Occipital lobe (tissue), 2 donors: ENCODE results near the gene FOXP1. TPM values are rescaled to one million over a fixed set of nuclear protein-coding genes. Genes with fewer than 3 reads are reported as not detected.

Source experiments
- DNase-seq: peaks from one replicate; lab custom pipeline; 2025; lab: John Stamatoyannopoulos, UW
- total RNA-seq: library from RNA; depleted of rRNA; stranded (reverse); fragments of >200 nt; gene quantifications from one replicate; pipeline ENCODE4 v1.2.3, GENCODE V29; 2014

The FOXP1 gene
- total RNA-seq, 1 donor from 2014 or later = 168 TPM

DNA sequence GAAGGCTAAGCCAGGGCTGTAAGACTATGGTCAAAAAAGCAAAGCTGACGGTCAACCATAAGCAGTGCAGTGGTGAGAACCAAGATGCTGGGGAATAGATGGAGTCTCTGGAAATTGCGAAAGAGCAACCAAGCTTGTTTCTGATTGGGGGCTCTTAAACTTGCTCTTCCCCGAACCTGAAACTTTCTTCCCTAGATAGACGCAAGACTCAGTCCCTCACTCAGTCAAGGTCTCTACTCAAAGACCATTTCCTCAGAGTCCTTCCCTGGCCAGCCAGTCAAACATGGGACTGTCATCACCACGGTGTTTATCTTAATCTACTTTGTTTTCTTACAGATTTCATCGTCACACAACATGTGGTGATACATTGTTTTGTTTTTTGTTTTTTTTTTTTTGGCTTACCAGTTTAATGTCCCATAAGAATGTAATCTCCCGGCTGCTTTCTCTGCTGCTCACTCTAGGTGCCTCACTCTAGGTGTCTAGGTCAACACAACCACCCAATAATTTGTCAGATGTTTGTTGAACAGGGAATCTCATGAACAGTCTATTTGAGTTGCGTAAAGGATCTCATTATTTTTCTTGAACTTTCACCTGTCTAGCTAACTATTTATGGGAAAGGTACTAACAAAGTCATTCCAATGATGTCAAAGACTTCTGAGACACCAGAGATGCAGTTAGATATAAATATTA, 495.4 kb downstream of the FOXP1 start:
- no peak for DNase-seq

DNA sequence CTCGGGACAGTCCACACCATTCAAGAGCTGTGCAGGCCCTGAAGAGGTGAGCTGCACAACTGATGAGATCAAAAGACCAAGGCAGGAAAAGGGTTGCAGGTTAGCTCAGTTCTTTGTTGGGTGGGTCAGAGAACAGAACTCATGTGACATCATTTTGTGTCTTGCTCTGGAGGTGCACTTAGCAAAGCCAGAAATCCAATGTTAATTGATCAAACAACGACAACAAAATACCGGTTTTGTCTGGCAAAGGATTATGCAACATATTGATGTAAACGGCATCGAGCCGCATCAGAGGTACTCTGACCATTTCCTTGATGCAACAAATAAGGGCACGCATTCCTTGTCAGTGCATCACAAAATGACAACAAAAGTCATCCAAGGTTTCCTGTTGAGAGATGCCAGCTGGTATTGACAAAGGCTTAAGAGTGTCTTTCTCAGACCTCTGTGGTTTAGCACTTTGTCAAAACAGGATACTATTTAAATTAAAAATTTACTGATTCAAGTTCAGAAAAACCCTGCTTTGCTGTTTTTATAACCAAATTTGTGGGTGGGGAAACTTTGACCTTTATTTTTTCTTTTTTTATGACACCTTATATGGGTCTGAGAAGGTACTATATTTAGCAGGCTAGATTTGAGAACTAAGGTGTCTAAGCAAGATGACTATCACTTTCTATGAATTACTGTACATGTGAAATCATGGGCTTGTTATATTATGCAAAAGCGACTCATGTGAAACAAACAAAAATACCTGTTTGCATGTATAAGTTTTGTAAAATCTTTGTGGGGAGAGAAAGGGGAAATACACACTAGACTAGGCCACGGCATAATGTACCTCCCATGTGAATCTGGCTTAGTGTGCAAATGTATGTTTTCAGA, 496.1 kb downstream of the FOXP1 start:
- no peak for DNase-seq

DNA sequence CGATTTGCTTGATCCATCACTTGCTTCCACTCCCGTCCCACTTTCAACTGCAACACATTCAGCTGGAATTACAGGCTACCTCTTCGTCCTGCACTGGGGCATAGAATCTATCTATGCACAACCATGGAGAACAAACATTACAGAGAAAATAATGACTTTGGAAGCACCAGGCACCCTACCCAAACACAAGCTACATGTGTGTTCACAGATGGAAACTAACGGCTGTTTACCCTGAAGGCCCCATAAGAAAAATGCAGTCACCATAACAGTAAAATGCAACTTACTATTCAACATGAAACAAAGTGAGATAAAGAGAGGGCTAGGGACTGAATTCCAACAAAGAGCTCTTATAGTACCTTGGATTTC, 496.8 kb downstream of the FOXP1 start:
- no peak for DNase-seq

DNA sequence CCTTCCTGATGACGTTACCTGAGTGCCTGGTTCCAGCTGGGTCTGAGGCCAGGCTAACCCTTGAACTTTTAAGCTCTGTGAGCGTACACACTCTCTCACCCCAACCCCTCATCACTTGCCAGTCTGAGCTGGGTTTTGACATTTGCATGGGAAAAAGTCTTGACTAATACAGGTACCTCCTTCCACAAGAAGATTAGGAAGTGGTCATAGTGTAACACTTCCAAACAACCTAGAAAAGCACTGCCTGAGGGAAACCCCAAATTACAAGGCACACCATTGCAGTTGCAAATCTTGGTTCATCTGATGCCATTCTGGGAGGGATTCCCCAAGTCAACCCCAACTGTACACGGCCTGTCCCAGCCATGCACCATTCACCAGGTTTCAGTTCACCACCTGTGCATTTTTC, 499.8 kb downstream of the FOXP1 start:
- no peak for DNase-seq

DNA sequence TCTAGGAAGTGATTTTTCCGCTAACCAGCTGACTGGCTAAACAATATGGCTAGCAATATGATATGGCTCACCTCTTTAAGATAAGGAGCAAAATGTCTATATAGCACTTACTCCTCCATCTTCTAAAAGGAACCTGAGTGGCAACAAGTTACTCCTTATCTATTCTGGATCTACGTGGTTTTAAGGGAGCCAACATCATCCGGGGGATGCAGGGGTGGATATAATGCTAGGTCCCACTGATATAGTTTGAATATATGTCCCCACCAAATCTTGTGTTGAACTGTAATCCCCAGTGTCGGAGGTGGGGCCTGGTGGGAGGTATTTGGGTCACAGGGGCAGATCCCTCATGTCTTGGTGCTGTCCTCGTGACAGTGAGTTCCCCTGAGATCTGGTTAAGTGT, 500.7 kb downstream of the FOXP1 start:
- no peak for DNase-seq

DNA sequence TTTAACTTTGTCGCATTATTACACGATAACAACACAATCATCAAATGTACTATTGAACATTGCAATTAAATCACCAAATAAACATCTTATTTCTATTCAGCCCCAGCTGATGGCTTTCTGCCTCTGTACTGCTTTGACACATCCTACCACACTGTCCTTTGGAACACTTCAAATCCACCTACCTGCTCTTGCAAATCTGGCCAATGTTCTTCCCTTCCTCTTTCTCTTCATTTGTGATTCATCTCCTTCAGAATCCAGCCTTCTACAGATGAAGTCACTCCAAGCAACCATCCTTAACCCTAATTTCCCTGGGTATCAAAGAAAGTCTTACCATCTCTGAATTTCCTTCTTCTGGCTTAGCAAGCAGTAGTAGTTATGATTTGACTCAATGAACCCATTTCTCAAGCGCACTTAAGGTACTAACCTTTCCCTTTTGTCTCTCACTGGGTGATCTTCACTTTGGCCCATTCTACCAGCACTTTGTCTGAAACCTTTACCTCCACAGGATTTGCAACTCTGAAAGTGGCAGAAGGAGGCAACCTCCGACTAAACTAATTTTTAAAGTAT, 502.9 kb downstream of the FOXP1 start:
- no peak for DNase-seq

DNA sequence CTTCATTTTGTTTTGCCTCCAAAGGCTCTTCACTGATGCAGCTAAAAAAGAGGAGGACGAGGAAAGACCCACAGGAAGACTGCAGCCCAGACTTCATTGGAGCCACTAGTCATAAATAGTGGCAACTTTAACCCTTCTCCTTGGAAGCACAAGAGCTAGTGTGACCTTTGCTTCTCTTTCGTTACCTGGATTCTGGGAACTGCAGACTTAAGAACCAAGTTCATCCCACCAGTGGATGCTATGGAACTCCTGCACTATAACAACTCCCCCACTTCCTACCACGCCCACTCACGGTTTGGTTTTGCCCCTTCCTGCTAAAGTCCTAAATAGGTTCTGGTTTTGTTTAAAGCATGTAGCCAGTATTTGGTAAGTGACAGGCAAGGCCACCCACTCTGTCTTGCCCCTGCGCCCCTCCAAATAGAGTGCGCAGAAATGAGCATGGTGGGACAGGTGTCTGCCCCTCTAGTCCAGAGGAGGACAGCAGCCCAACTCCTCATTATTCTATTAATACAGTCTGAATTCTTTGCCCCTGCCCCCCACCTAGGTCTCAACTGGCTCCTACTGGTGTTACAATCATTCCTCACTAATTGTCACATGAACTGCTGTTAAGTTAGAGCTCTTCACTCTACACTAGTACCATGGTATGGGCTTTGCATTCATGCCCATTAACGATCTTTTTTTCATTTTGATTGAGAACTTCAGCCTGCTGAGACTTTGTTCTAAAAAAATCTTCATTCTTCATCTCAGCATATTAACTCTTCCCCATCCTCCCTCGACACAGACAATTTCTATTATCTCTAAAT, 504.6 kb downstream of the FOXP1 start:
- no peak for DNase-seq

DNA sequence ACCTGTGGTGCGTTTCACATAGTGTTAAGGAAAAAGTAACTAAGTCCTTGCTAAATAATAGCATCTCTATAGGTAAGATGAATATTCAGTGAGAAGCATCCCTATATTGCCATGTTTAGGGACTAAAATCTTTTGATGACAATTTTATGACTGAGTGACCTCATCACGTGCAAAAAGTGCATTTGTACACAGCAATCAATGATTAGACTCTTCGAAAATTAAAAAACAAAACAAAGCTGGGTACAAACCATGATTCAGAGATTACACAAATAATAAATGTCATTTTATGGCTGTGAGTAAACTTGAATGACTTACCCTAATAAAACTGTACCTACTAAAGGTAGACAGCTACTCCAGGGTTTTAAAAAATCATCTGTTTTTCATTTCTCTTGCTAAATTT, 505.3 kb downstream of the FOXP1 start:
- DNase-seq = no peak

DNA sequence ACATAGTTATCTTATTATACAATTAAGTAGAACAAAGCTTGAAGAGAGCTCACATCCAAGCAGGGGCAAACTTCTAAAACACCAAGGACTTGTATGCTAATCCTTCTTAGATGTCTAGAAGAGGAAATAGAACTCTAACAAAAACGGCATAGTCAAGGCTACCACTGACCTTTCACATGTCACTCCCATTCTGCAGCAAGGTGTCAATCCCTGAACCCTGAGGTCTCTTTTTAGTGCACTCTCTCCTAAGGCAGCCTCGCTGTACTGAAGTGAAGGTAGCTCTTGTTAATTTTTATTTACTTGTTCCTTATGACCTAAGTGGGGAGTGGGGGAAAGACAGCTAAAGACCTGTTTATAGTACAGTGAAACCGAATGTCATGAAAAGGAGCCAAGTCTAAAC, 506.5 kb downstream of the FOXP1 start:
- DNase-seq = no peak

DNA sequence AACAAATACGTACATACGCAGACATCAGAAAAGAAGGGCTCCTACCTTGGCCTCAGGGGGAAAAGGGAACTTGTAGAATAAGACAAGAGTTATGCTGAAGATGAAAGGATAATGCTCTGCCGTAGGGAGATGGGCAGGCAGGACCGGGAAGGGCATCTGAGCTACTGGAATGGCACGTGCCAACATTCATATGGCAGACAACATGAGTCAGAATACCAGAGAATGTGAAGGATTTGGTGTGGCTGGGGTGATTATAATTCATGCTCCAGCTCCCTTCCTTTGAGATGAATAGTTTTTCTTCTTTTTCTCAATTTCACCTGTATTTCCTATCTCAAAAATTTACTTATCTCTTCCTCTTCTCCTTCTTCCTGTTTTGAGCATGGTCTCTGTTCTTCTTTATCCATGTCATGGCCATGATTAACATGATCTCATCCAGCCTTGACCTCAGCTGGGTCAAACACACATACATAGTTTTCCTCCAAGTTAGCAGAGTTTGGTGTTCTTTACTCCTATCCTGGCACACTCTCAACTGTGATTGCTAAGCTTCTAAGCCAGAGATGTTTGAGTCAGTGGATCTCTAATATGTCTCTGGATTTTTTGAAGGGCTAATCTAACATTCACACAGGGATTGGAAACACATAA, 507.0 kb downstream of the FOXP1 start:
- DNase-seq = no peak

DNA sequence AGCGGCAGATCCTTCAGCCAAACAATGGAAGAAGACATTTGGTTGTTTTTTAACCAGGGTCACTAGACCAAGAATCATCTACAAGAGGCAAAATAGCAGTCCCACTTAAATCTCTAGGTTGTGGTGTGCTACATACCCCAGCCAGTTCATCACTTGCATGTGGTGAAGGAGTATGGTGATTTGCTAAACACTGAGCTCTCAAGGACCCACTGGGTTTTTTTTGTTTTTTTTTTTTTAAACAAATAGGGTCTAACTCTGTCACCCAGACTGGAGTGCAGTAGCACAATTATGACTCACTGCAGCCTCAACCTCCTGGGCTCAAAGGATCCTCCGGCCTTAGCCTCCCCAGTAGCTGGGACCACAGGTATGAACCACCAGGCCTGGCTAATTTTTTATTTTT, 508.0 kb downstream of the FOXP1 start:
- DNase-seq = no peak

DNA sequence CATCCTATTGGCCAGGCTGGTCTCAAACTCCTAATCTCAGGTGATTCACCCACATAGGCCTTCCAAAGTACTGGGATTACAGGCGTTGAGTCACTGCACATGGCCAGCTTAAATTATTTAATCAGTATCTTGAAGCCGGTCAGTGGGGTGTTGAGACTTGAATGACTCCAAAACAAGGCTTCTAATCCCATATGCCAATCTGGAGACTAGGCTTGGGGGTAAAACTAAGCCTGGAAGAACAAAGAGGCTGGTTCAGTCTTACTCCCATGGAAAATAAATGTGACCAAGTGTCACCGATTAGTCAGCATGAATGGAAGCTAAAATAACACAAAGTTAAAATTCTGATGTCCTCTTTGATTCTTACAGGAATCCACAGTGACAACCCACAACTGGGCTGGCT, 509.1 kb downstream of the FOXP1 start:
- DNase-seq = no peak

DNA sequence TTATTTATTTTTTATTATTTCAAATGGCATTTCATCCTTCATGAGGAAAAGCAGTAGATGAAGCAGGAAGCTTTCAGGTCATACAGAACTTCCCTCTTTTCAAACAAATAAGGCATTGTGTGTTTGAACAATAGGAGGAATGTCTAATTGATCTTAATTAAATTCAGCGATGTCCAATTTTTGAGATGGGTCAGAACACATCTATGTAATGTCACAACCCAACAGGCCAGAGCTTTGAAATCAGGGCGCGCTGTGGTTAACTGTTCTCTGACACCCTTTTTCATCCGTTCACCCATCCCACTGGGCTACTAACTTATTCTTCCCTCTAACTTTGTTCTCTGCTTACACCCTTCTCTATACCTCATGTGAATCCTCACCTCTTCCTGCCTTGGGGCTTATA, 510.5 kb downstream of the FOXP1 start:
- DNase-seq = no peak

DNA sequence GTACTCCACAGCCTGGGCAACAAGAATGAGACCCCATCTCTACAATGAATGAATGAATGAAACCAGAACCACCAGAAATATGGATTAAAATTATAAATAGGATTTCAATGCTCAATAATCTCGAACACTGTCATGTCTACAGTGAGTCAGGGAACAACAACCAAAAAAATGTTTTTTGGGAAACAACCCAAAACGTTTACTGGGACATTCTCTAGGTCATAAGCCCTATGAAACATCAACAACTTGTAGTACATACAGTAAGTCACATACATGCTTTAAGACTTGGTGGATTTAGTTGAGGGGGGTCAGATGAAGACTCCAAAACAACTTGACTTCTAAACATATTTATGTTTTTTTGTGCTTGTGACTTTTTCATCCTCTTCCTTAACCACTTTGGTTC, 511.2 kb downstream of the FOXP1 start:
- DNase-seq = no peak

DNA sequence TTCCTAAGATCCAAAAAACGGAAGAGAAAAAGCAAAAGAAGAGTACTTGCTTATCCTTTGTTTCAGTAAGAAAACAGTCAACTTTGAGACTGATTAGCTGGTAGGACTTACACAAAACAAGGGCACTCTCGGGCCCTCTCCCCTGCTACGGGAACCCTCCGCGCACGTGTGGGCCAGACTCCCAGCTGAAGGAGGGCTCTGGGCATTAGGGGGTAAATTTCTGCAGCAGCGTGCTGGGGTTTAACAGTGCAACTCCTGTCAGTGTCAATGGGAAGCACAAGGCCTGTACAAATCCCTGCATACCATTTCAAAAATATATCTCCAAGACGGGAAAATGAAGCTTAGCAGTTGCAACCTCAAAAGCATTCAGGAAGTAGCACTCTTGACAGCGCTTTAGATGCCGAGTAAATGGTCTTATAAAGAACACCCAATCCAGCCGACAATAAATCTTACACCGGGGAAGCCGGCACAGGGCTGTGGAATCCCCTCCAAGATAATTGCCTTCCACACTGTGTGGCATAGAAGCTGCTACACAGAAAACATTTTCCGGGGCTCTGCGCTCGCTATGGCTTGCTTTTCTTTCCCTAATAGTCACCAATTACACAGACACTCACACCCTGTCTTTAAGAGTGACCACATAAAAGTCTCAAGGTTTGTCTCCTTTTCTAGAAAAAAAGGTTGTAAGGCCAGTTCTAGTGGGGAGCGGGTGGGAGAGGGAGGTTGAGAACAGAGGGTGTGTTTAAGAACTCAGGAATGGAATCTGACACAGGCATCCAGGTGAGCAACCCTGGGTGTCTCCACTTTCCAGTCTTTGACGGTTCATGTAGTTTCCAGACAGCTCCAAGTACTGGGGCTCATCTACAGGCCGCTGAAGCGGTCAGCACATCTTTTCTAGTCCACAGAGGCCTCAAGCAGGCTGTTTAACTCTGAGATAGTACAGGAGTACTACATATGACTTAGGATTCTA, 512.7 kb downstream of the FOXP1 start:
- no peak for DNase-seq

DNA sequence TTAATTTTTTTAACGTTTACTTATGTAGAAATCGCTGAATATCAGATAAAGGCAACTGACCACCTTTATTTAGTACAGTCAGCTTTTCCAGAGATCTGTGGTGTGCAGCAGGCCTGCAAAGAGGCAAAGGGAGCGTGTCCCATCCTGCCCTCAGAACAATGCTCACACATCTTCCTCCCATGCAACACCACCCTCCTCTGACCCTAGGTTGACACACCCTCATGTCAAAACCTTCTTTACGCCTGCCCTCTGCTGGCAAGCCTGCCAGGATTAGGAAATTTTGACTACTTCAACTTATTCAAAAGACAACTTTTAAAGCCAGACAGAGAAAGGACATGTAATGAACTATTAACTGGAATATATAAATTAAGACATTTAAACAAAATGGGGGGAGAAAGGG, 513.7 kb downstream of the FOXP1 start:
- no peak for DNase-seq

DNA sequence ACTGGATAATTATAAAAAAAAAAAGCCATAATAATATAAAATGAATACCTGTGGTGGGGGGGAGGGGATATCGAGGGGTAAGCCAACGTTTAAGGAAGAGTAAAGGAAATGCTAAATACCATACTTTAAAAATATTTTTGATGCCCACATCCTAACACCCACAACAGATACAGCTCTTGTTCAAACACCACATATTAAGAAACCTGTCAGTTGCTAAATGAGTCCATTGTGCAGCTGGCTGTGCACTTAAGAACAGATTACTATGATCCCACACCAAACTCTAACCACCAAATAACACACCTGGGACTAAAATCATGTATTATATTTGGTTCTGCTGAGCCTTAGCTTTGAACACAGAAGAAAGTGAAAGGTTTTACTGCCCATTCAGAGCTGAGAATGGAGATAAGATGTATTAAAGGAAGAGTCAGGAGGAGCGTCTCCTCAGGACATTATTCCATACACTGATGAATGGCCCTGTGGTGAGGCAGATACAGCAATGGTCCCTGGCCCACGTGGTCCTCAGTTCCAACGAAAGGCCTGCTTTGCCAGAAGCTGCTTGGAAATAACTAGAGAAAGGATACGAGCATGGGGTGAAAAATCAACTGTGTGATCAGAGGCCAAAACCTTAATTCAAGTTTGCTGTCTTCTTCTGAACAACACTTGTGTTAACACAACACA, 515.4 kb downstream of the FOXP1 start:
- no peak for DNase-seq

DNA sequence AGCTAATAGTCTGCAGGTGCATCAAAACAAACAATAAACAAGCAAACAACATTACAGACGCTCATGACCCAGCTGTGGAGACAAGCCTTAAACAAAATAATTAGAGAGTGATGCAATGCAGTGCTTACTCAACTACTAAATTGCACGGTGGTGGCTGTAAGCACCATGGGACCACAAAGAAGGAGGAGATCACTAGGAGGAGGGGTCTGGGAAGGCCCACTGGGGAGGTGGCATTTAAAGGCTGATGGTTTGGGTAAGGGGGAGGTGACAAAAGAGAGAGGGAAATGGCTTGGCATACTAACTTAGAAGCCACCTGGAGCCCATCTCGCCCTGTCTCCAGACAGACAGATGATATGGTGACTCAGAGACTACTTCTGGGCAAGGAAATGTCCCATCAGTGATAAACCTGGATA, 516.7 kb downstream of the FOXP1 start:
- DNase-seq = no peak

DNA sequence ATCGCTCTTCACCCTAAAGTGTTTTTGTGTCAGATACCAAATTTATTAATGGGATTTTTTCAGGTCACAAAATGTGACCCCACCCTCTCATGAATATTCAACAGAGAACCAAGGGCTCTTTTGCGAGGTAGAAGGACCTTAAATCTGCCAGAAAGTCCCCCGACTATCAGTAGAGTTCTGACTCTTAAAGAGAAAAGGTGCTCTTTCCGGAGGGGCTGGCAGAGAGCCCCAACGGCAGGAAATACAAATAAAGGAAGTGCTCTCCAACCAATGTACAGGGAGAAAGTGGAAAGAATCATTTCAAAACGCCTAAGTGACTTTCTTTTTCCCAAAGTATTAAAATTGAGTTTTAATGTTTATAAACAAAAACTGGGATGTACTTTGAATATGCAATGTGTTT, 517.2 kb downstream of the FOXP1 start:
- DNase-seq = no peak

DNA sequence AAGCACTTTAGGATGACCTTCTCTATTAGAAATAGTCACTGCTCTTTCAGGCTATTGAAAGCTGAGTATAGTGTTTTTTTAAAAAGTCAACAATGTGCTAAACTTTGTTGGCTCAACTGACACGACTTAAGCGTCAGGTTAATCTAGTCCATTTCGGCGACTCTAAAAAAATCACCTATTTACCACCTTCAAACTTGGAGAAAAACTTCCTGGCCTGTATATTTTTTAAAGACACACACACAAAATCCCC, 517.8 kb downstream of the FOXP1 start:
- no peak for DNase-seq
